ENCODE results near the gene CELA1.
"Not testable (repeated sequence)": the region's sequence is repeated elsewhere in the genome, so short reads cannot be mapped to it uniquely, and the experiment has no call there.

The CELA1 gene

DNA sequence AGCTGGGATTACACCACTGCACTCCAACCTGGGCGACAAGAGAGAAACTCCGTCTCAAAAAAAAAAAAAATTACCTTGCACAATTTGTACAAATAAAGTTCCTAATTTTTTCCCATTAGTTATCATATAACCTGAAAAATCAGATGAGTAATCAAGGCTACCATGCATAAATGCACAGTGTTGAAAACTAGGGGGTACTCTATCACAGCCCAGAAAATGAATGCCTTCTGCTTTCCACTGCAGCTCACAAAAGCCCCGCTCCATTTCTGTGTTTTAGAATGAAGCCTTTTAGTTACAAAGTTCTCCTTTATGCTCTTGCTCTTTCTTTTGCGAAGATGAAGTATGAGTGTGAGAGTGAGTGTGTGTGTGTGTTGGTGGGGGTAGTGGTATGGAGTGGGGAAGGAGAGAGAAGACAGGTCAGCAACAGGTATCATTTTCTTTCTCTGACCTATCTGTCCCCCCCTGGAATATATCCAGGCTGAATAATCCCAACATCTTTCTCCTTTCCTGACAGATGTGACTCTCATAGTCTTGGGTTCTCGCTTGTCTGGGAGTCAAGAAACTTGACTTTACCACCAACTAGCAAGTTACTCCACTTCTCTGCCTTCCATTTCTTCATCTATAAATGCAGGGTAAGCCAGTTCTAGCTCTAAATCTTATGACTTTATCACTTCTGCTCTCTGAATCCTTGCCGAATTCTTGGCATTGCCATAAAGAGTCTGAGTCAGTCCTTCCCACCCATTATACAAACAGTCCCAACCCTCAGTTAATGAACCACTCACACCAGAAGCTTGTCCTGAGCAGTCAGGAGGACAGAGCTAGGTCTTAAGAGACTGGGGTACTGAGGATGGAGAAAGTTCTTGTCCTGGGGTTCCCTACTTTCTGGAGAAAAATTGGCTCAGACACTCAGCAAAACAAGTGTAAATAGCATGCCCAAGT is 38.6 kb downstream of the CELA1 start:
- no peak for DNase-seq

DNA sequence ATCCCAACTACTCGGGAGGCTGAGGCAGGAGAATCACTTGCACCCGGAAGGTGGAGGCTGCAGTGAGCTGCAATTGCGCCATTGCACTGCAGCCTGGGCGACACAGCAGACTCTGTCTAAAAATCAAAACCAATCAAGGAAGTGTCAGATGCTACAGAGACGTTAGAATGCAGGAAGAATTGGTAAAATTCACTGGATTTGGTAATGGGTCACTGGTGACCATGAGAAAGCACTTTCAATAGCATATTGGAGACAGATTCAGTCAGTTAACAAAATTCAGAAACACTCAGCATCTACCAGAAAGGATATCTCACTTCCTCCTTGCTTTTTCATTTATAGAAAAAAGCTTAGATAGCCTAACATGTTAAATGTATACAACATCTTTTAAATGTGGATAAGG is 40.0 kb downstream of the CELA1 start:
- DNase-seq, result no peak

DNA sequence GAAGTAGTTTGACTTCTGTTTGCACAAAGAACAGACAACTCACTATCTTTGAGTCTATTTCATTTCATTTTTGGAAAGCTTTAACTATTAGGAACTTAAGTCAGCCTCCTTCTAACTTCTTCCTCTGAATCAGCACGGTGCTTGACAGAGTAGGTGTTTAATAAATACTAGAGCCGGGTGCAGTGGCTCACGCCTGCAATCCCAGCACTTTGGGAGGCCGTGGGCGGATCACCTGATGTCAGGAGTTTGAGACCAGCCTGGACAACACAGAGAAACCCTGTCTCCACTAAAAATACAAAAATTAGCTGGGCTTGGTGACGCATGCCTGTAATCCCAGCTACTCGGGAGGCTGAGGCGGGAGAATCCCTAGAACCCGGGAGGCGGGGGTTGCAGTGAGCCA is 45.7 kb downstream of the CELA1 start:
- DNase-seq, result not testable (repeated sequence)

DNA sequence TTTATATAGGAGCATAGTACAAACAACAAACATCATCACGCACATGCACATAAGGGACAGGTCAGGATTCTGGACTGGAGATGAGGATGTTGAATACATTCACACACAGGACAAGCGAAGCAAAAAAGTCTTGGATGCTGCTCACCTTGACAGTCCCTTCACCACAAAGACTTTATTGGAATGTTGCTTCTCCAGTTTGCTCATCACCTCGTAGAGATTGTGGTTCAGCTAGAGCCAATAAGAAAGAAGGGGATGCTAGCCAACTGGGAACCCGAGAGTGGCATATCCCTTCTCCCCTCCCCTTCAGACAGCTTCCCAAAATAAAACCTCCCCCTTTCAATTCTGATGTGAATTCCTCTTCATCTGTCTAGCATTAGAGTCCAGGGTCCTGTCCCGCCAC is 50.8 kb downstream of the CELA1 start:
- DNase-seq, result no peak

DNA sequence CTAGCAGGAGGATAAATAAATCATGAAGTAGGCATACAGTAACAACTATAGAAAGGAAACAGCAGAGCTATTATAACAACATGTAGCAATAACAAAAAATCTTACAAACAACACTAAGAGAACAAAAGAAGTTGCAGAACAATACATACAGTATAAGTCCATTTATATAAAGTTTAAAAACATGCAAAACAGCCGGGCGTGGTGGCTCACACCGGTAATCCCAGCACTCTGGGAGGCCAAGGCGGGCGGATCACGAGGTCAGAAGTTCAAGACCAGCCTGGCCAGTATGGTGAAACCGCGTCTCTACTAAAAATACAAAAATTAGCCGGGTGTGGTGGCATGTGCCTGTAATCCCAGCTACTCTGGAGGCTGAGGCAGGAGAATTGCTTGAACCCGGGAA is 52.4 kb downstream of the CELA1 start:
- not testable (repeated sequence) for DNase-seq

DNA sequence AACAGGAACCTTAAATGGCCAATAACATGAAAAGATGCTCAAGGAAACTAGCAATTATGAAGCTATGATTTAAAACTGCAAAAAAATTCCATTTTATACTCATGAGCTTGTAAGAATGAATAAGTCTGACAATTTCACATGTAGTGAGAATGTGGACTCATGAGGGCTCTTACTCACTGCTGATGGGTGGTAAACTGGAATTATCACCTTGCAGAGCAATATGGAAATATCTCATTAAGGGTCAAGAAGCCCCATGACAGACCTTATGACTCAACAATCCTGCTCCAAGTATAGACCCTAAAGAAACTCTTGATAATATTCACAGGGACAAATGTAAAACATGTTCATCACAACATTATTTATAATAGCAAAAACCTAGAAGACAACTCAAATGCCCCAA is 52.8 kb downstream of the CELA1 start:
- no peak for DNase-seq

DNA sequence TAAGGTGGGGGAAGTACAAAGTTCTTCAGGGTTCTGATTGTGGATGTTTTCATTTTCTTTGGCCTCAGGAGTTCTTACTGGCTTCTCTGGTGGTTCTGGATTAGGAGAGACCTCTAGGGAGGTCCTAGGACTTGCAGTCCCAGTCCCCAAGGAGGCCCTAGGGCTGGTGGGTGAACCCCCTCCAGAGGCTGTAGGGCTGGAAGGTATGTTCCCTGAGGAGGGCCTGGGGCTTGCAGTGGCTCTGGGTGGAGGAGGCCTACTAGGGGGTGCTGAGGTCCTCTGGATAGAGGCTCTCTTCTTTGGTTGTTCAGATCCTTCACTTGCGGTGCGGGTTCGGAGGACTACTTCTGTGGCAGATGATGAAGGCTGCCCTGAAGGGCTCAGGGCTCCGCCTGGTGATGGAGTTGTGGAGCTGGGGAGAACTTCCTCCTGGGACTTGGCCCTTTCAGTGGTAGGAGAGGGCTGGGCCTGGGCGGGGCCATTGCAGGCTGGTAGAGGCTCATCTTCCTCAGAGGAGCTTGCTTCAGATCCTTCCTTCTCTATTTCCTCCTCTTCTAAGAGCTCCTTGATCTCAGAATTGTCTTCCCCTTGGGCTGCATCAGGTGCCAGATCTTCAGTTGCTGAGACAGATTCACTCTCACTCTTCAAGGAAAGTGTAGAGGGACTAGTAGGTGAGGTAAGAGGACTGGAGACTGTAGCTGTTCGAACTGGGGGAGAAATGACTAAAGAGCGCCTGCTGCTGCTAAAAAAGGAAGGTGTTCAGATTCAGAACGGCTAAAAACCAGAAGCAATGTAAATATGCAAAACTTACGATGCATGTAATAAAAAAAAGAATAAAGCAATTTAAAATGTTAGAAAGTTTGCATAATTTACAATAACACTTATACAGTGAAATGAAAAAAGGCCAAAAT is 54.6 kb downstream of the CELA1 start:
- not testable (repeated sequence) for DNase-seq

DNA sequence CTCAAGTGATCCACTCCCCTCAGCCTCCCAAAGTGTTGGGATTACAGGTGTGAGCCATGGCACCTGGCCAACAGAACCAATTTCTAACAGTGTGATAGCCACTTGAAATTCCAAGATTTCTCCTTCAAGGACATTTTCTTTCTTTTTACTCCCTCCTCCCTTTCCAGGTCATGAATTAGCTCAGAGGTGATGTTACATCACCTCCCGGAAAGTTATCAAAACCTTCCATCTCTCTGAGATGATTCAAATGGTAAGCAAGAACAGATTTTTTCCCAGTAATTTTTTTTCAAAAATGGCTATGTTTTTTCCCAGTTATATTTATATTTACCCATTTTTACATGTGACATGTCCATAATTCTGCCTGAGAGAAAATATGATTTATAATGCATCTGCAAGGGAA is 60.6 kb downstream of the CELA1 start:
- DNase-seq, result no peak

DNA sequence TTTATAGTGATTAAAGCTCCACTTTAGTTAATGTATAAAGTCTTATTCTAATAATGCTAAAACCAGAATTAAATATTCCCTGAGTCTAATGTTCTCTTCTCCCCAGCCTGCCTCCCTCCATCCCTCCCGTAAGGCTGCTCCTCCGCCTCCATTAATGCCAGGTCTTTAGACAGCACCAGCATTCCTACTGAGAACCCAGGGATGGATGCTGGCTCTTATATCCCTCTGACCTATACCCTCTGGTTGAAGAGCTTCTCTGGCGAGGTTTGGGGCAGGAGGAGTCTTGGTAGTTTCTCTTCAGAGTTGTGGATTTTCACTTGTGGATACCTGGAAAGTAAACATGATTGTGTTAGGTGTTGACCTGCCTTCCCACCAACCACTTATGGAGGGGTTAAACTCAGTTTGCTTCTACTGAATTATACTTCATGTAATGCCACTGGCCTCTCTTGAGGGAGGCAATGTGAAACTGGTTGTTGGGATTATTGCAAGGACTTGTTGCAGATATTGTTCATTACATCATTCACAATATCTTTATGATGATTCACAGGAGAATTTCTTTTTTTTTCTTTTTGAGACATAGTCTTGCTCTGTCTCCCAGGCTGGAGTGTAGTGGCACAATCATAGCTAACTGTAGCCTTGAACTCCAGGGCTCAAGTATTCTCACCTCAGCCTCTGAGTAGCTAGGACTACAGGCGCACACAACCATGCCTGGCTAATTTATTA is 65.1 kb downstream of the CELA1 start:
- no peak for DNase-seq

Measured in SW 1271 (cell line).